ENCODE results near the gene BMERB1. TPM values are rescaled to one million over a fixed set of nuclear protein-coding genes. Genes with fewer than 3 reads are reported as not detected.

Gene BMERB1
- total RNA-seq, 4 donors from 2014 or later = 7.0 to 47.9 (median 15.0) TPM

GRCh38 chr16:15492091-15492740 is 57.8 kb downstream of the BMERB1 start:
- Histone ChIP-seq H3K27ac (no peak overlapping the region), H3K36me3 (no peaks in the 10 kb centered on the region), H3K27me3 (no peaks in the 10 kb centered on the region), H3K4me1 (peaks cover 0 to 13% (median 0%) of the 10 kb centered on the region in 4 donors), H3K9me3 (no peaks in the 10 kb centered on the region), H3K4me3 (no peak overlapping the region)
- DNase-seq = peak in 1 of 3 donors; percentile 42
- TF ChIP-seq CTCF (IDR thresholded peaks at IDR 0.05) (no peak), POLR2A (IDR thresholded peaks at IDR 0.05) (no peak)

GRCh38 chr16:15493466-15494180 is 59.2 kb downstream of the BMERB1 start:
- no peak for TF ChIP-seq CTCF (IDR thresholded peaks at IDR 0.05)
- TF ChIP-seq POLR2A (IDR thresholded peaks at IDR 0.05) = no peak
- DNase-seq = peak in 1 of 3 donors; percentile 27
- H3K9me3 ChIP-seq = no peaks in the 10 kb centered on the region
- H3K4me3 ChIP-seq = no peak overlapping the region
- no peaks in the 10 kb centered on the region for H3K27me3 ChIP-seq
- H3K4me1 ChIP-seq = peaks cover 0 to 13% (median 0%) of the 10 kb centered on the region in 4 donors
- H3K27ac ChIP-seq = peak overlapping the region in 3 of 4 donors; percentile 8 to 46 (median 40)
- no peaks in the 10 kb centered on the region for H3K36me3 ChIP-seq

- Histone ChIP-seq H3K4me1 (peaks cover 0 to 13% (median 0%) of the 10 kb centered on the region in 4 donors), H3K36me3 (no peaks in the 10 kb centered on the region), H3K4me3 (no peak overlapping the region), H3K27ac (peak overlapping the region in 2 of 4 donors; percentile 8 to 17), H3K9me3 (no peaks in the 10 kb centered on the region), H3K27me3 (no peaks in the 10 kb centered on the region)
- TF ChIP-seq CTCF (IDR thresholded peaks at IDR 0.05) (no peak), POLR2A (IDR thresholded peaks at IDR 0.05) (no peak)
- DNase-seq = peak in 1 of 3 donors; percentile 6
These were observed 59.8 kb downstream of the BMERB1 start for GRCh38 chr16:15494236-15494635.

- peaks cover 0 to 12% (median 0%) of the 10 kb centered on the region in 4 donors for H3K4me1 ChIP-seq
- H3K9me3 ChIP-seq = no peaks in the 10 kb centered on the region
- no peaks in the 10 kb centered on the region for H3K27me3 ChIP-seq
- no peak for TF ChIP-seq CTCF (IDR thresholded peaks at IDR 0.05)
- TF ChIP-seq POLR2A (IDR thresholded peaks at IDR 0.05) = no peak
- no peak overlapping the region for H3K27ac ChIP-seq
- no peaks in the 10 kb centered on the region for H3K36me3 ChIP-seq
- no peak overlapping the region for H3K4me3 ChIP-seq
- DNase-seq = no peak
These were observed 61.5 kb downstream of the BMERB1 start for GRCh38 chr16:15495898-15496297.

- Histone ChIP-seq H3K9me3 (no peaks in the 10 kb centered on the region), H3K27ac (no peak overlapping the region), H3K4me3 (no peak overlapping the region), H3K27me3 (no peaks in the 10 kb centered on the region), H3K4me1 (no peaks in the 10 kb centered on the region), H3K36me3 (no peaks in the 10 kb centered on the region)
- DNase-seq = no peak
- TF ChIP-seq CTCF (IDR thresholded peaks at IDR 0.05) (no peak), POLR2A (IDR thresholded peaks at IDR 0.05) (no peak)
These were observed 64.2 kb downstream of the BMERB1 start for GRCh38 chr16:15498427-15499175.
